ENCODE measurements around the gene SOWAHC.

DNA sequence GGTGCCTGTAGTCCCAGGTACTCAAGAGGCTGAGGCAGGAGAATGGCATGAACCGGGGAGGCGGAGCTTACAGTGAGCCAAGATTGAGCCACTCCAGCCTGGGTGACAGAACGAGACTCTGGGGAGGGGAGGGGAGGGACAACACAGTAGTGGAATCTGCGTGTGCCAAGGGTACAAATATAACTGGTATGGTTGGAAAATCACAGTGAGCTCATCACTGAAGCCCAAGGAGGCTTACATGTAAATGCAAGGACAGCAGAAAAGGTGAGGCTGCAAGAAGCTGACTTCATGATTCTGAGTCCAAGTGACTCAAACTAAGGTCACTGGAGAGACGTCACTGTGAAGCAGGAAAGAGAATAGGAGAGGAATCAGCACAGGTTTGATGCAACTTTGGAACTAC lies 9.6 kb upstream of the SOWAHC start:
- TF ChIP-seq, protein P1, sequence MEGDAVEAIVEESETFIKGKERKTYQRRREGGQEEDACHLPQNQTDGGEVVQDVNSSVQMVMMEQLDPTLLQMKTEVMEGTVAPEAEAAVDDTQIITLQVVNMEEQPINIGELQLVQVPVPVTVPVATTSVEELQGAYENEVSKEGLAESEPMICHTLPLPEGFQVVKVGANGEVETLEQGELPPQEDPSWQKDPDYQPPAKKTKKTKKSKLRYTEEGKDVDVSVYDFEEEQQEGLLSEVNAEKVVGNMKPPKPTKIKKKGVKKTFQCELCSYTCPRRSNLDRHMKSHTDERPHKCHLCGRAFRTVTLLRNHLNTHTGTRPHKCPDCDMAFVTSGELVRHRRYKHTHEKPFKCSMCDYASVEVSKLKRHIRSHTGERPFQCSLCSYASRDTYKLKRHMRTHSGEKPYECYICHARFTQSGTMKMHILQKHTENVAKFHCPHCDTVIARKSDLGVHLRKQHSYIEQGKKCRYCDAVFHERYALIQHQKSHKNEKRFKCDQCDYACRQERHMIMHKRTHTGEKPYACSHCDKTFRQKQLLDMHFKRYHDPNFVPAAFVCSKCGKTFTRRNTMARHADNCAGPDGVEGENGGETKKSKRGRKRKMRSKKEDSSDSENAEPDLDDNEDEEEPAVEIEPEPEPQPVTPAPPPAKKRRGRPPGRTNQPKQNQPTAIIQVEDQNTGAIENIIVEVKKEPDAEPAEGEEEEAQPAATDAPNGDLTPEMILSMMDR (IDR thresholded peaks at IDR 0.05): no peak
- no peak for TF ChIP-seq EZH2 (IDR thresholded peaks at IDR 0.05)
